ENCODE data around the gene GSTT2. TPM values are rescaled to one million over a fixed set of nuclear protein-coding genes. Genes with fewer than 3 reads are reported as not detected.
A peak's percentile ranks its signal among the peaks of the same experiment; 100 is the strongest.
"Not testable (repeated sequence)": the region's sequence is repeated elsewhere in the genome, so short reads cannot be mapped to it uniquely, and the experiment has no call there.

Gene GSTT2
- total RNA-seq, 2 donors from 2014 or later = not detected

GRCh38 chr22:23986538-23987178, 6.7 kb downstream of the GSTT2 start:
- H3K27ac Mint-ChIP-seq; H3K9me3 Mint-ChIP-seq; H3K36me3 Mint-ChIP-seq (ENCODE audit: insufficient read depth in 2 of 2); H3K4me1 Mint-ChIP-seq (ENCODE audit: low read depth); H3K27me3 Mint-ChIP-seq (ENCODE audit: low read depth); DNase-seq; ATAC-seq (replicated peaks in 1 of 2); H3K4me3 Mint-ChIP-seq: not testable (repeated sequence)

- DNase-seq; H3K36me3 Mint-ChIP-seq (ENCODE audit: insufficient read depth in 2 of 2); H3K4me1 Mint-ChIP-seq (ENCODE audit: low read depth); H3K9me3 Mint-ChIP-seq; H3K27me3 Mint-ChIP-seq (ENCODE audit: low read depth); H3K4me3 Mint-ChIP-seq: not testable (repeated sequence)
- H3K27ac Mint-ChIP-seq = peak overlapping the region; percentile 41
- peak in 1 of 2 donors; percentile 75 for ATAC-seq (replicated peaks in 1 of 2)
These were observed 9.8 kb downstream of the GSTT2 start for GRCh38 chr22:23989583-23990244.

GRCh38 chr22:23993080-23993479, 13.1 kb downstream of the GSTT2 start:
- H3K9me3 Mint-ChIP-seq; H3K27me3 Mint-ChIP-seq (ENCODE audit: low read depth); H3K36me3 Mint-ChIP-seq (ENCODE audit: insufficient read depth in 2 of 2); H3K4me3 Mint-ChIP-seq; DNase-seq; ATAC-seq (replicated peaks in 1 of 2); H3K27ac Mint-ChIP-seq; H3K4me1 Mint-ChIP-seq (ENCODE audit: low read depth): not testable (repeated sequence)

- H3K4me1 Mint-ChIP-seq (ENCODE audit: low read depth); DNase-seq: not testable (repeated sequence)
These were observed 13.7 kb downstream of the GSTT2 start for GRCh38 chr22:23993581-23994177.

GRCh38 chr22:23997092-23997491, 17.2 kb downstream of the GSTT2 start:
- H3K4me1 Mint-ChIP-seq (ENCODE audit: low read depth) = no peaks in the 10 kb centered on the region

More at GRCh38 chr22:23993581-23994177, 13.7 kb downstream of the GSTT2 start:
- H3K9me3 Mint-ChIP-seq; ATAC-seq (replicated peaks in 1 of 2); H3K27ac Mint-ChIP-seq; H3K27me3 Mint-ChIP-seq (ENCODE audit: low read depth); H3K36me3 Mint-ChIP-seq (ENCODE audit: insufficient read depth in 2 of 2); H3K4me3 Mint-ChIP-seq: not testable (repeated sequence)

GRCh38 chr22:23999779-24000178, 19.8 kb downstream of the GSTT2 start:
- H3K36me3 Mint-ChIP-seq (ENCODE audit: insufficient read depth in 2 of 2); ATAC-seq (replicated peaks in 1 of 2); H3K9me3 Mint-ChIP-seq; H3K4me1 Mint-ChIP-seq (ENCODE audit: low read depth); H3K27ac Mint-ChIP-seq; DNase-seq; H3K27me3 Mint-ChIP-seq (ENCODE audit: low read depth); H3K4me3 Mint-ChIP-seq: not testable (repeated sequence)

More at GRCh38 chr22:23997092-23997491, 17.2 kb downstream of the GSTT2 start:
- H3K27me3 Mint-ChIP-seq (ENCODE audit: low read depth) = no peaks in the 10 kb centered on the region
- no peaks in the 10 kb centered on the region for H3K9me3 Mint-ChIP-seq
- H3K27ac Mint-ChIP-seq = no peak overlapping the region
- no peak overlapping the region for H3K4me3 Mint-ChIP-seq
- ATAC-seq (replicated peaks in 1 of 2) (no peak), DNase-seq (no peak)
- H3K36me3 Mint-ChIP-seq (ENCODE audit: insufficient read depth in 2 of 2) = no peaks in the 10 kb centered on the region

- H3K4me3 Mint-ChIP-seq = no peak overlapping the region
- no peak for ATAC-seq (replicated peaks in 1 of 2)
- no peak for DNase-seq
- H3K9me3 Mint-ChIP-seq = no peaks in the 10 kb centered on the region
- H3K4me1 Mint-ChIP-seq (ENCODE audit: low read depth) = no peaks in the 10 kb centered on the region
- H3K27me3 Mint-ChIP-seq (ENCODE audit: low read depth) = no peaks in the 10 kb centered on the region
- no peaks in the 10 kb centered on the region for H3K36me3 Mint-ChIP-seq (ENCODE audit: insufficient read depth in 2 of 2)
- H3K27ac Mint-ChIP-seq = no peak overlapping the region
These were observed 21.4 kb downstream of the GSTT2 start for GRCh38 chr22:24001314-24001713.

GRCh38 chr22:24002272-24002671, 22.3 kb downstream of the GSTT2 start:
- H3K9me3 Mint-ChIP-seq = no peaks in the 10 kb centered on the region
- no peak overlapping the region for H3K4me3 Mint-ChIP-seq
- no peak overlapping the region for H3K27ac Mint-ChIP-seq
- no peak for ATAC-seq (replicated peaks in 1 of 2)
- no peak for DNase-seq
- H3K27me3 Mint-ChIP-seq (ENCODE audit: low read depth) = no peaks in the 10 kb centered on the region
- no peaks in the 10 kb centered on the region for H3K4me1 Mint-ChIP-seq (ENCODE audit: low read depth)
- no peaks in the 10 kb centered on the region for H3K36me3 Mint-ChIP-seq (ENCODE audit: insufficient read depth in 2 of 2)

- H3K36me3 Mint-ChIP-seq (ENCODE audit: insufficient read depth in 2 of 2) = no peaks in the 10 kb centered on the region
- H3K27me3 Mint-ChIP-seq (ENCODE audit: low read depth) = no peaks in the 10 kb centered on the region
- DNase-seq (no peak), ATAC-seq (replicated peaks in 1 of 2) (no peak)
- H3K4me3 Mint-ChIP-seq = no peak overlapping the region
- no peaks in the 10 kb centered on the region for H3K9me3 Mint-ChIP-seq
- H3K4me1 Mint-ChIP-seq (ENCODE audit: low read depth) = no peaks in the 10 kb centered on the region
- no peak overlapping the region for H3K27ac Mint-ChIP-seq
These were observed 22.9 kb downstream of the GSTT2 start for GRCh38 chr22:24002851-24003250.

GRCh38 chr22:24003887-24004286, 24.0 kb downstream of the GSTT2 start:
- H3K36me3 Mint-ChIP-seq (ENCODE audit: insufficient read depth in 2 of 2) = no peaks in the 10 kb centered on the region
- H3K4me3 Mint-ChIP-seq = no peak overlapping the region
- H3K27me3 Mint-ChIP-seq (ENCODE audit: low read depth) = no peaks in the 10 kb centered on the region
- DNase-seq (no peak), ATAC-seq (replicated peaks in 1 of 2) (no peak)
- no peaks in the 10 kb centered on the region for H3K9me3 Mint-ChIP-seq
- H3K4me1 Mint-ChIP-seq (ENCODE audit: low read depth) = no peaks in the 10 kb centered on the region
- H3K27ac Mint-ChIP-seq = no peak overlapping the region

GRCh38 chr22:24005201-24005600, 25.3 kb downstream of the GSTT2 start, which contains the start of gene GSTT4:
Gene GSTT4, minus strand, starts transcription at chr22:24005453. Its CDS starts 97 bp downstream, at chr22:24005356.
- Mint-ChIP-seq H3K4me1 (ENCODE audit: low read depth) (peaks cover 5% of the 10 kb centered on the region), H3K27ac (no peak within 1 kb of the TSS), H3K9me3 (no peaks in the 10 kb centered on the region), H3K4me3 (no peak within 1 kb of the TSS), H3K36me3 (ENCODE audit: insufficient read depth in 2 of 2) (no peaks in the 10 kb centered on the region), H3K27me3 (ENCODE audit: low read depth) (no peaks in the 10 kb centered on the region)
- no peak for DNase-seq
- no peak for ATAC-seq (replicated peaks in 1 of 2)

GRCh38 chr22:24006207-24006913, 26.4 kb downstream of the GSTT2 start:
- Mint-ChIP-seq H3K4me1 (ENCODE audit: low read depth) (peaks cover 13% of the 10 kb centered on the region), H3K36me3 (ENCODE audit: insufficient read depth in 2 of 2) (no peaks in the 10 kb centered on the region), H3K27ac (no peak overlapping the region), H3K27me3 (ENCODE audit: low read depth) (no peaks in the 10 kb centered on the region), H3K9me3 (no peaks in the 10 kb centered on the region), H3K4me3 (no peak overlapping the region)
- DNase-seq = no peak
- ATAC-seq (replicated peaks in 1 of 2) = no peak

- Mint-ChIP-seq H3K4me3 (no peak overlapping the region), H3K9me3 (no peaks in the 10 kb centered on the region), H3K4me1 (ENCODE audit: low read depth) (peaks cover 13% of the 10 kb centered on the region), H3K36me3 (ENCODE audit: insufficient read depth in 2 of 2) (no peaks in the 10 kb centered on the region), H3K27me3 (ENCODE audit: low read depth) (no peaks in the 10 kb centered on the region), H3K27ac (no peak overlapping the region)
- no peak for ATAC-seq (replicated peaks in 1 of 2)
- no peak for DNase-seq
These were observed 26.9 kb downstream of the GSTT2 start for GRCh38 chr22:24006914-24007214.
